ENCODE measurements around the gene ANK3. TPM values are rescaled to one million over a fixed set of nuclear protein-coding genes. Genes with fewer than 3 reads are reported as not detected.

The ANK3 gene
- total and polyA plus RNA-seq, 2 experiments from 2014 or later = 0.14 to 0.54 TPM

GRCh38 chr10:60351191-60351853, 38.4 kb downstream of the ANK3 start:
- H3K27ac ChIP-seq = no peak overlapping the region
- H2AFZ ChIP-seq = no peak overlapping the region
- H3K9me3 ChIP-seq (ENCODE audit: low read depth) = no peaks in the 10 kb centered on the region
- no peaks in the 10 kb centered on the region for H4K20me1 ChIP-seq (ENCODE audit: insufficient read depth)
- TF ChIP-seq EZH2 (IDR thresholded peaks at IDR 0.05; ENCODE audit: insufficient read depth, poor library complexity, severe bottlenecking) (no peak), EZH2phosphoT487 (IDR thresholded peaks at IDR 0.05; ENCODE audit: insufficient read depth, low read depth) (no peak)
- H3K9ac ChIP-seq = no peak overlapping the region
- H3K4me2 ChIP-seq (ENCODE audit: unreplicated experiment) = no peak overlapping the region
- DNase-seq = no peak
- 43 to 52% methylated on average over 4 of the region's 4 CpGs for WGBS, 2 experiments (ENCODE audit: low coverage in 1 of 2, low lambda C conversion rate in 2 of 2, missing lambda C conversion rate in 2 of 2)
- no peak overlapping the region for H3K4me3 ChIP-seq
- in situ Hi-C loops (cut with MboI) = no loop called here
- H3K9me2 ChIP-seq (ENCODE audit: insufficient read depth) = no peaks in the 10 kb centered on the region
- H3K4me1 ChIP-seq (ENCODE audit: insufficient read depth) = peaks cover 18% of the 10 kb centered on the region; the same call in 1 of the 2 replicates
- 0 out of 2 replicates have a peak, but pooled peaks cover 3% of the 10 kb centered on the region for H3K27me3 ChIP-seq (replicated peaks; ENCODE audit: insufficient read depth)
- no peaks in the 10 kb centered on the region for H3K79me2 ChIP-seq (ENCODE audit: insufficient read depth)
- peaks cover 7% of the 10 kb centered on the region; the same call in 1 of the 2 replicates for H3F3A ChIP-seq (ENCODE audit: insufficient read depth)
- H3K36me3 ChIP-seq (ENCODE audit: low read depth) = no peaks in the 10 kb centered on the region

- no peaks in the 10 kb centered on the region for H3K9me2 ChIP-seq (ENCODE audit: insufficient read depth)
- no peak overlapping the region for H3K9ac ChIP-seq
- DNase-seq = no peak
- no peak overlapping the region for H2AFZ ChIP-seq
- in situ Hi-C loops (cut with MboI) = no loop called here
- 94 to 100% methylated on average over 2 of the region's 2 CpGs for WGBS, 2 experiments (ENCODE audit: low coverage in 1 of 2, low lambda C conversion rate in 2 of 2, missing lambda C conversion rate in 2 of 2)
- no peaks in the 10 kb centered on the region for H3K79me2 ChIP-seq (ENCODE audit: insufficient read depth)
- no peak for TF ChIP-seq EZH2 (IDR thresholded peaks at IDR 0.05; ENCODE audit: insufficient read depth, poor library complexity, severe bottlenecking)
- no peak for TF ChIP-seq EZH2phosphoT487 (IDR thresholded peaks at IDR 0.05; ENCODE audit: insufficient read depth, low read depth)
- 0 out of 2 replicates have a peak, but pooled peaks cover 3% of the 10 kb centered on the region for H3K27me3 ChIP-seq (replicated peaks; ENCODE audit: insufficient read depth)
- peaks cover 18% of the 10 kb centered on the region; the same call in 1 of the 2 replicates for H3K4me1 ChIP-seq (ENCODE audit: insufficient read depth)
- H3K9me3 ChIP-seq (ENCODE audit: low read depth) = no peaks in the 10 kb centered on the region
- no peak overlapping the region for H3K27ac ChIP-seq
- H3K4me3 ChIP-seq = no peak overlapping the region
- no peaks in the 10 kb centered on the region for H3K36me3 ChIP-seq (ENCODE audit: low read depth)
- H3K4me2 ChIP-seq (ENCODE audit: unreplicated experiment) = no peak overlapping the region
- peaks cover 7% of the 10 kb centered on the region; the same call in 1 of the 2 replicates for H3F3A ChIP-seq (ENCODE audit: insufficient read depth)
- no peaks in the 10 kb centered on the region for H4K20me1 ChIP-seq (ENCODE audit: insufficient read depth)
Measured at GRCh38 chr10:60350400-60350799, 39.3 kb downstream of the ANK3 start.

- WGBS, 2 experiments (ENCODE audit: low coverage in 1 of 2, low lambda C conversion rate in 2 of 2, missing lambda C conversion rate in 2 of 2) = 52 to 55% methylated on average over 2 of the region's 2 CpGs
- H2AFZ ChIP-seq = no peak overlapping the region
- no peak overlapping the region for H3K9ac ChIP-seq
- no peaks in the 10 kb centered on the region for H4K20me1 ChIP-seq (ENCODE audit: insufficient read depth)
- no peaks in the 10 kb centered on the region for H3K9me2 ChIP-seq (ENCODE audit: insufficient read depth)
- H3K36me3 ChIP-seq (ENCODE audit: low read depth) = no peaks in the 10 kb centered on the region
- H3K27me3 ChIP-seq (replicated peaks; ENCODE audit: insufficient read depth) = no peaks in the 10 kb centered on the region
- H3K27ac ChIP-seq = no peak overlapping the region
- peaks cover 18% of the 10 kb centered on the region; the same call in 1 of the 2 replicates for H3K4me1 ChIP-seq (ENCODE audit: insufficient read depth)
- DNase-seq = peak; percentile 20
- TF ChIP-seq EZH2 (IDR thresholded peaks at IDR 0.05; ENCODE audit: insufficient read depth, poor library complexity, severe bottlenecking) (no peak), EZH2phosphoT487 (IDR thresholded peaks at IDR 0.05; ENCODE audit: insufficient read depth, low read depth) (no peak)
- H3K4me2 ChIP-seq (ENCODE audit: unreplicated experiment) = peak overlapping the region; percentile 26
- in situ Hi-C loops (cut with MboI) = no loop called here
- peaks cover 7% of the 10 kb centered on the region; the same call in 1 of the 2 replicates for H3F3A ChIP-seq (ENCODE audit: insufficient read depth)
- no peak overlapping the region for H3K4me3 ChIP-seq
- no peaks in the 10 kb centered on the region for H3K79me2 ChIP-seq (ENCODE audit: insufficient read depth)
- H3K9me3 ChIP-seq (ENCODE audit: low read depth) = no peaks in the 10 kb centered on the region
Measured at GRCh38 chr10:60349426-60349825, 40.2 kb downstream of the ANK3 start.

- no peak overlapping the region for H3K4me2 ChIP-seq (ENCODE audit: unreplicated experiment)
- no peak overlapping the region for H3K27ac ChIP-seq
- H3F3A ChIP-seq (ENCODE audit: insufficient read depth) = peaks cover 7% of the 10 kb centered on the region; the same call in 1 of the 2 replicates
- no peaks in the 10 kb centered on the region for H3K79me2 ChIP-seq (ENCODE audit: insufficient read depth)
- WGBS, 2 experiments (ENCODE audit: low coverage in 1 of 2, low lambda C conversion rate in 2 of 2, missing lambda C conversion rate in 2 of 2) = 75 to 79% methylated on average over 2 of the region's 2 CpGs
- no peaks in the 10 kb centered on the region for H3K36me3 ChIP-seq (ENCODE audit: low read depth)
- no peak overlapping the region for H3K9ac ChIP-seq
- no peak overlapping the region for H2AFZ ChIP-seq
- H3K9me3 ChIP-seq (ENCODE audit: low read depth) = no peaks in the 10 kb centered on the region
- TF ChIP-seq EZH2phosphoT487 (IDR thresholded peaks at IDR 0.05; ENCODE audit: insufficient read depth, low read depth) = no peak
- no peak for TF ChIP-seq EZH2 (IDR thresholded peaks at IDR 0.05; ENCODE audit: insufficient read depth, poor library complexity, severe bottlenecking)
- H4K20me1 ChIP-seq (ENCODE audit: insufficient read depth) = no peaks in the 10 kb centered on the region
- in situ Hi-C loops (cut with MboI) = no loop called here
- no peaks in the 10 kb centered on the region for H3K27me3 ChIP-seq (replicated peaks; ENCODE audit: insufficient read depth)
- peak; percentile 47 for DNase-seq
- no peaks in the 10 kb centered on the region for H3K9me2 ChIP-seq (ENCODE audit: insufficient read depth)
- peaks cover 18% of the 10 kb centered on the region; the same call in 1 of the 2 replicates for H3K4me1 ChIP-seq (ENCODE audit: insufficient read depth)
- no peak overlapping the region for H3K4me3 ChIP-seq
Measured at GRCh38 chr10:60348982-60349381, 40.7 kb downstream of the ANK3 start.
